Gastrocnemius medialis (tissue), 4 donors: ENCODE measurements around the gene BNC2. TPM values are rescaled to one million over a fixed set of nuclear protein-coding genes. Genes with fewer than 3 reads are reported as not detected.

Source experiments
- ATAC-seq, 2 donors: fragments of 150-250 bp; one replicate each; pipeline ENCODE4 v1.9.1; 2016
- DNase-seq, 2 donors: peaks; one replicate each; pipeline ENCODE4 v3.0.0-alpha.2; 2019
- H3K27ac ChIP-seq, 4 donors: fragments of 200-600 bp; sonication (generic); 1 replicate in 1 of 4; 2 replicates in 3 of 4; pipeline ENCODE4 v1.5.1; 2016 to 2018; ENCODE audit warnings: mild to moderate bottlenecking in 2 of 4, moderate library complexity in 1 of 4
- H3K27me3 ChIP-seq, 3 donors: fragments of 200-600 bp; sonication (generic) in 2 of 3; 1 replicate in 1 of 3; 2 replicates in 2 of 3; pipeline versions ENCODE4 v1.5.1 to v1.6.0; 2016 to 2019; ENCODE audit warnings: mild to moderate bottlenecking in 1 of 3, moderate library complexity in 1 of 3
- H3K36me3 ChIP-seq, 2 donors: fragments of 200-600 bp; sonication (generic) in 1 of 2; one replicate each; pipeline ENCODE4 v1.5.1; 2017 to 2018
- H3K4me1 ChIP-seq, 2 donors: fragments of 200-600 bp; sonication (generic) in 1 of 2; one replicate each; pipeline ENCODE4 v1.5.1; 2016 to 2017; ENCODE audit warnings: mild to moderate bottlenecking in 2 of 2
- H3K4me3 ChIP-seq, 4 donors: fragments of 200-600 bp; sonication (generic) in 3 of 4; 1 replicate in 1 of 4; 2 replicates in 3 of 4; pipeline ENCODE4 v1.5.1; 2016 to 2019; ENCODE audit warnings: mild to moderate bottlenecking in 2 of 4
- H3K9me3 ChIP-seq, 3 donors: fragments of 200-600 bp; sonication (generic) in 2 of 3; 1 replicate in 1 of 3; 2 replicates in 2 of 3; pipeline ENCODE4 v1.5.1; 2016 to 2019
- POLR2A ChIP-seq, 2 donors: fragments of 450-650 bp; IDR thresholded peaks; one replicate each; pipeline ENCODE4 v1.6.1; 2017; ENCODE audit warnings: antibody characterized with exemption in 2 of 2, mild to moderate bottlenecking in 2 of 2, moderate library complexity in 2 of 2
- in situ Hi-C, 4 donors: fragments of 200-750 bp; cut with MboI; loops; one replicate each; pipeline versions ENCODE4 v1.15.0 to v1.8.0; 2017; ENCODE audit warnings: low sequenced_read_pairs in 4 of 4
- intact Hi-C: fragments of 100-400 bp; cut with DNase I; formaldehyde crosslinking; loops from one replicate; pipeline ENCODE4 v1.15.1; 2023; ENCODE audit warnings: low total_unique reads
- total RNA-seq, 4 donors: library from RNA; depleted of rRNA; stranded (reverse); fragments of >200 nt; gene quantifications; one replicate each; pipeline versions ENCODE4 v1.1.0 to v1.2.3, GENCODE V29; 2016
- TF ChIP-seq, protein P1 (sequence below), 5 experiments: fragments of 450-650 bp in 3 of 5; fragments of 200-600 bp in 2 of 5; sonication (generic) in 2 of 5; IDR thresholded peaks in 4 of 5; conservative IDR thresholded peaks in 1 of 5; 1 replicate in 4 of 5; 2 replicates in 1 of 5; pipeline ENCODE4 v1.5.1; 2016 to 2019; ENCODE audit warnings: antibody characterized with exemption in 5 of 5, mild to moderate bottlenecking in 3 of 5, moderate library complexity in 3 of 5

The BNC2 gene
- total RNA-seq, 4 donors from 2014 or later: 40.9 to 122 (median 68.7) TPM

DNA sequence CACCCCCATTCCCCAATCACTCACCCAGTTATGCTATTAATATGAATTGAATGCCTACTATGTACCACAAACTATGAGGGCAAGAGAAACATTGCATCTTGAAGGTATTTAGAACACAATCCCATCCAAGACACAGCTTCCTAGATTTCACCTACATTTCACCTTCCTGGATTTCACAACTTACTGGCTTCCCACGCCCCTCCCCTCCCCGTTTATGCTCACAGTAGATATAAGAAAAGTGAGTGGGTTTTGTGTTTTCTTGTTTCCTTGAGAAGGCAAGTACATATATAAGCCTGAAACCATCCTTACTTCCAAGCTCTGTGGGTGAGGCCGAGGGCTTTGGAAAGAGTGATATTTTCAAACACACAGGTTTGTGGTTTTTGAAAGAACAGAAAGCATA is 465.0 kb downstream of the BNC2 start:
- Histone ChIP-seq H3K4me3 (no peak overlapping the region), H3K9me3 (no peaks in the 10 kb centered on the region), H3K27me3 (no peaks in the 10 kb centered on the region), H3K36me3 (no peaks in the 10 kb centered on the region), H3K4me1 (no peaks in the 10 kb centered on the region), H3K27ac (no peak overlapping the region)
- in situ Hi-C loops: loop anchor here in 1 of 4 donors (25.0 kb wide), 1 partner anchor 107 kb away; no protein-coding TSS in a partner anchor
- ATAC-seq: no peak
- DNase-seq: no peak
- TF ChIP-seq, protein P1, sequence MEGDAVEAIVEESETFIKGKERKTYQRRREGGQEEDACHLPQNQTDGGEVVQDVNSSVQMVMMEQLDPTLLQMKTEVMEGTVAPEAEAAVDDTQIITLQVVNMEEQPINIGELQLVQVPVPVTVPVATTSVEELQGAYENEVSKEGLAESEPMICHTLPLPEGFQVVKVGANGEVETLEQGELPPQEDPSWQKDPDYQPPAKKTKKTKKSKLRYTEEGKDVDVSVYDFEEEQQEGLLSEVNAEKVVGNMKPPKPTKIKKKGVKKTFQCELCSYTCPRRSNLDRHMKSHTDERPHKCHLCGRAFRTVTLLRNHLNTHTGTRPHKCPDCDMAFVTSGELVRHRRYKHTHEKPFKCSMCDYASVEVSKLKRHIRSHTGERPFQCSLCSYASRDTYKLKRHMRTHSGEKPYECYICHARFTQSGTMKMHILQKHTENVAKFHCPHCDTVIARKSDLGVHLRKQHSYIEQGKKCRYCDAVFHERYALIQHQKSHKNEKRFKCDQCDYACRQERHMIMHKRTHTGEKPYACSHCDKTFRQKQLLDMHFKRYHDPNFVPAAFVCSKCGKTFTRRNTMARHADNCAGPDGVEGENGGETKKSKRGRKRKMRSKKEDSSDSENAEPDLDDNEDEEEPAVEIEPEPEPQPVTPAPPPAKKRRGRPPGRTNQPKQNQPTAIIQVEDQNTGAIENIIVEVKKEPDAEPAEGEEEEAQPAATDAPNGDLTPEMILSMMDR (IDR thresholded peaks at IDR 0.05 in 4 of 5, conservative IDR thresholded peaks at IDR 0.05 in 1 of 5): no peak
- TF ChIP-seq POLR2A (IDR thresholded peaks at IDR 0.05): no peak
- intact Hi-C loops: no loop called here

DNA sequence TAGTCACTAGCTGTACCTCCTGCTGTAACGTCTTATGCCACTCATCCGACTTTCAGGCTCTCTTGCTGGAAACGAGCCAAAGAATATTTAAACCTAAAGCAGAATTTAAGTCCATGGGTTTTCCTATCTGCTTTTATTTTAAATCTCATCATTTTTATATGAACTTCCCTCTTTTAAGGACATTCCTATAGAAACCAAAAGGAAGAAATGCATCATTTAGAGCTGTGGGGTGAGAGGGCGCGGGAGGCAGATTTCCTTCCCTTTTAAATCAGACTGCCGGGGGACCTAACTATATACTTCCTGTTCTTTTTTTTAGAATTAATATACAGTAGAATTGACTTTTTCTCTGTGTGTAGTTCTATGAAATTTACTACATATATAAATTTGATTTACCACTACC is 468.8 kb downstream of the BNC2 start:
- Histone ChIP-seq H3K27ac (no peak overlapping the region), H3K4me3 (no peak overlapping the region), H3K4me1 (no peaks in the 10 kb centered on the region), H3K9me3 (no peaks in the 10 kb centered on the region), H3K27me3 (no peaks in the 10 kb centered on the region), H3K36me3 (no peaks in the 10 kb centered on the region)
- in situ Hi-C loops: loop anchor here in 1 of 4 donors (25.0 kb wide), 1 partner anchor 111 kb away; no protein-coding TSS in a partner anchor
- ATAC-seq (no peak), DNase-seq (no peak)
- TF ChIP-seq, protein P1 (IDR thresholded peaks at IDR 0.05 in 4 of 5, conservative IDR thresholded peaks at IDR 0.05 in 1 of 5): no peak
- TF ChIP-seq POLR2A (IDR thresholded peaks at IDR 0.05): no peak
- intact Hi-C loops: no loop called here

DNA sequence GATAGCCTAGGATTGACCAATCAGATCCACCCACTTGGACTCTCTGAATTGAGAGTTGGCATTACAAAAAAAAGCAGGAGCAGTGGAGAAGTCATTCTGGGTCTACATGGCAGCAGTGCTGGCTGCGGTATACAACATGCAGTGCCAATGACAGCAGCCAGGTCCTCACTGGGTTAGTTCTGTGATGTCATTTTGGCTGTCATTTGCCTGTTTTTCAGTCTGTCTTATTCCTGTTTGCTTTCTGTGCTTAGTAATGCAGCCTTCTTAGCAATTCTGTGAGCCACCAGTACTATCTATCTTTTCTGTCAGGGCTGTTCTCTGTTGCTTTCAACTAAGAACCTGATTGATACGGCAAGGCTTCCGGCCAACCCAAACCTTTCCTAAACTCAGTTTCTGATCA is 471.8 kb downstream of the BNC2 start:
- Histone ChIP-seq H3K4me3 (no peak overlapping the region), H3K36me3 (no peaks in the 10 kb centered on the region), H3K4me1 (no peaks in the 10 kb centered on the region), H3K27ac (no peak overlapping the region), H3K9me3 (no peaks in the 10 kb centered on the region), H3K27me3 (no peaks in the 10 kb centered on the region)
- TF ChIP-seq, protein P1 (IDR thresholded peaks at IDR 0.05 in 4 of 5, conservative IDR thresholded peaks at IDR 0.05 in 1 of 5): no peak
- TF ChIP-seq POLR2A (IDR thresholded peaks at IDR 0.05): no peak
- ATAC-seq (no peak), DNase-seq (no peak)
- intact Hi-C loops: no loop called here
- in situ Hi-C loops: no loop called here

DNA sequence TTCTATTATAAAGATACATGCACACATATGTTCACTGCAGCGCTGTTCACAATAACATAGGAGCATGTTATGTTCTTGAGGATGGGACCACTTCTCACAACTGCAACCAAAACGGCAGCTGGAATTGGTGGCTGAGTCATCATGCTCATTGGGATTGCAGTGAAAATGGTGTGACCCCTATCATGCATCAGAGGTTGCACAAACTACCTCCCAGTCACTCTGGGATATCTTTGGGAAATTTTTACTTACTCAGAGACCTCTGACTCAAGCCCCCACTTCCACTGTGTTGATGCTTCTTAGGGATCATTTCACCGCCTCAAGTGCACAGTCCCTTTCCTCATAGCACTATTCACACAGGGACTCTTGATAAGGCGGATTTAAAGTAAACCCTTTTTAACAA is 474.1 kb downstream of the BNC2 start:
- in situ Hi-C loops: no loop called here
- intact Hi-C loops: no loop called here
- H3K27ac ChIP-seq: no peak overlapping the region
- TF ChIP-seq, protein P1 (IDR thresholded peaks at IDR 0.05 in 4 of 5, conservative IDR thresholded peaks at IDR 0.05 in 1 of 5): no peak
- no peak for TF ChIP-seq POLR2A (IDR thresholded peaks at IDR 0.05)
- no peak overlapping the region for H3K4me3 ChIP-seq
- ATAC-seq: no peak
- DNase-seq: no peak
- H3K27me3 ChIP-seq: no peaks in the 10 kb centered on the region
- H3K4me1 ChIP-seq: no peaks in the 10 kb centered on the region
- H3K9me3 ChIP-seq: no peaks in the 10 kb centered on the region
- no peaks in the 10 kb centered on the region for H3K36me3 ChIP-seq

DNA sequence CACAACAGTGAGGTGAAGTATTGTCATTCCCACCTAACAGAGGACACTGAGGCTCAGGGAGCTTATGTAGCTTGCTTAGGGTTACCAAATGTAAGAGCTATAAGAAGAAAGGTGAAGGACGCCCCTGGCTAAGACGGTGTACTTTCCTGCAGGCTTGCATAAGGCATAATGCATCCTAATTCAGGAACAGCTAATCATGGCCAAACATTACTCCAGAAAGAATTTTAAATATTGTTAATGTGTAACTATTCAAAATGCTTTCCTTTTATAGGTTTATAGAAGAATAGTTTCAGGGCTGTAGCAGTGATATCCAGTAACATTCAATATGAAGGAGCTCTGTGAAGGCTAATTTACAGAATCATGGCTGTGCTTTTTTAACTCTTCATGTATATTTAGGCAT is 479.1 kb downstream of the BNC2 start:
- no peak for ATAC-seq
- no peak overlapping the region for H3K27ac ChIP-seq
- no peaks in the 10 kb centered on the region for H3K4me1 ChIP-seq
- no peak overlapping the region for H3K4me3 ChIP-seq
- DNase-seq: no peak
- in situ Hi-C loops (no loop called here), intact Hi-C loops (no loop called here)
- no peaks in the 10 kb centered on the region for H3K27me3 ChIP-seq
- H3K9me3 ChIP-seq: no peaks in the 10 kb centered on the region
- TF ChIP-seq POLR2A (IDR thresholded peaks at IDR 0.05): no peak
- TF ChIP-seq, protein P1 (IDR thresholded peaks at IDR 0.05 in 4 of 5, conservative IDR thresholded peaks at IDR 0.05 in 1 of 5): no peak
- no peaks in the 10 kb centered on the region for H3K36me3 ChIP-seq
